ENCODE data around the gene ZFPM1.
"Not testable (repeated sequence)": the region's sequence is repeated elsewhere in the genome, so short reads cannot be mapped to it uniquely, and the experiment has no call there.

The ZFPM1 gene

DNA sequence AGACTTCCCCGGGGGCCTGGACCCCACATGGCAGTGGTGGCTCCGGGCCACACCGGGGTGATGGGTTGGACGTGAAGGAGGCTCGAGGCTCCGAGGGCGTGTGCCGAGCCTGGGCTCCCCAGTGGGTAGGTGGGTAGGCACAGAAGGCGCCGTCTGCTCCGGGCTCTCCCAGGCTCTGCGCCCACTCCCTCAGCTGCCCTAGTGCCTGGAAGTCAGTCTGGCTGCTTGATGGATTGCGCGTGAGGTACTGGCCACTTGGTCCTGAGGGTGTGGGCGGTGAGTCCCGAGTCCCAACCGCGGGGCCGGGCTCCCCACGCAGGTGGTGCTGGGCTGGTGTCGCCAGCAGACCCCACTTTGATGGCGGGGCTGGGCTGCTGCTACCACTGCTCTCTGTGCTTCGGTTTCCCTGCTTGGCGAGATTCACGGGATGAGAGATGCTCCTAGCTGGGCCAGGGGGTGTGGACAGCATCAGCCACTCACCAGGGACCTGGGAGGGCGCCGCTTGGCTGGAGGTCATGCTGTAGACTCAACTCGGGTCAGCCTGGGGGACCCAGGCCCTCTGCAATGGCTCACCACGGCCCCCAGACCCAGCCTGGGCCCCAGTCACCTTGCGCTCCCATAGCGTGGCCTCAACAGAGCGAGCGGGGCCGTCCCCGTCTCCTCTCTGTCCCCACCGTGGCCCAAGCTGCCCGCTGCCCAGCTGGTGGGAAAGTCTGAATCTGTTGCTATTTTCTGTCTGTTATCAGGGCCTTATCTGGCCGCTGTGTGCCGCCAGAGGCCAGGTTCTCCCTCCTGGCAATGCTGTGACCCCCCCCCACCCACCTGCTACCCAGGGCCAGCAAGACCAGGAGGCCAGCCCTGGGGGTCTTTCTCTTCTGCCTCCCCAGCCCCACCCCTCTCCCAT, 26.1 kb downstream of the ZFPM1 start:
- DNase-seq (ENCODE audit: insufficient read length, low spot score) (no peak), FAIRE-seq (no peak)

DNA sequence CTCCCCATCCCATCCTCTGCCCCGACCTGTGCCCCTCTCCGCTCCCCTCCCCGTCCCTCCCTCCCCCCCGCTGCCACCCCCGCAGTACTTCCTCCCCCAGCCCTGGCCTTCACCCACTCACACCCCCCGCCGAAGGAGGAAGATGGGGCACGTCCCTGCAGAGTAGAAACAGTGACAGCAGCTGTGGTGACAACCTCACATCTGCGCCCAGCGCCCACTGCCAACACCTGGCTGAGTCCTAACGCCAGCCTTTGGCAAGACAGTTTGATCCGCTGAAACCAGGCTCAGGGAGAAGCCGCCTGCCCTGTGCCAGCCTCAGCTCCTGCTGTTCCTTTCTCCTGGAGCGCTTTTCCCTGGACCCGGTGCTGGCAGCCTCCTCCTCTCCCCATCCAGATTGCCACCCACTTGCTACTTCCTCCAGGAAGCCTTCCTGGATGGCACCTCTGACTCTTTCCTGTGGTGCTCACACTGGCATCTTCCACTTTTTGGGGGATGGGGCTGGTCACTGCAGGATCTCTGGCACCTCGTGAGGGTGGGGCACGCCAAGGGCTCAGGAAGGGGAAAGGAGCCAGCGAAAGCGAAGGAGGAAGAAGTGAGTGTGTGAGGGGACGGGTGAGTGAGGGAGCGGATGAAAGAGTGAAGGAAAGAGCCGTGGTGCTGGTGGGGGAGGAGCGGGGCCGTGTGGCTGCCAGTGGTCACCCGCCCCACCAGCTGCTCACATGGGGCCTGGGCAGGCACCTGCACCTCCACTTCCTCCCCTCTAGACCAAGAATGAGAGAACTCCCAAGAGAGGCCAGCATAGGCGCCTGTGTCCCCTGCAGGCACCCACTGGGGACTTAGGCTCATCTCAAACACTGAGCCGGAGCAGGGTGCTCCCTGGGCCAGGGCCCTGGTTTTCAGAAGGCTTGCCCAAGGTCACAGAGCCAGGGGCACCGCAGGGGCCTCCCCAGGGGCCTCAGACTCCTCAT, 27.0 kb downstream of the ZFPM1 start:
- FAIRE-seq, result no peak
- no peak for DNase-seq (ENCODE audit: insufficient read length, low spot score)

DNA sequence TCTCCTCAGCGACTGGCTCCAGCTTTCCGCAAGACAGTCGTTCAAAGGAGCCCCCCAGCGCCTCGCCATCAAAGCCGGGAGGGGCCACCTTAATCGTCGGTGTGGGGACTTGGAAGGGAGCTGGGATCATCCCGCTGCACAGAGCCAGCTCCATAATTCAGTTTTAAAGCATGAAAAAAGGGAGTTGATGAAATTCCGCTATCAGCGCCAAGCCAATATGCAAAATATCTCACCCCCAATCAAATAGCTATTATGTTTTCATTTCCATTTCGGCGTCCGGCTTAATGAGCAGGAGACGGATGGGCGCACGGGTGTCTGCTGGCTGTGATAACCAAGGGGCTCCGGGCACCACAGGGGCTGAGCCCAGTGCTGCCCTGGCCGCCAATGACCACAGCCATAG, 27.7 kb downstream of the ZFPM1 start:
- no peak for DNase-seq (ENCODE audit: insufficient read length, low spot score)
- FAIRE-seq, result no peak

DNA sequence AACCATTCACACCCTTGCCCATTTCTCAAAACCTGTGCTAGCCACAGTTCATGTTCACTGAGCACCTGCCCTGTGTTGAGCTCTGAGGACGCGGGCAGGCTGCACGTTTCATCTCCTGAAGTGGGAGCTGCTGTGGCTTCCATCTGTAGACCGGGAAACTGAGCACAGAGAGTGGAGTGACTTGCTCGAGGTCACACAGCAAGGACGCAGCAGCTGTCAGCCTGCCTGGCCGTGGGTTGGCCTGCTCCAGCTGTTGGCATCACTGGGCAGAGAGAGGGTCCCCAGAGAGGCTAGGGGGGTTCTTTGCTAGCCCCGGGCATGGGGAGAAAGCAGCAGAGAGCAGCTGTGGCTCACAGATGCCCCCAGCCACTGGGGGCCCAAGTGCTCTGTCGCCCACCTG, 28.8 kb downstream of the ZFPM1 start:
- FAIRE-seq (no peak), DNase-seq (ENCODE audit: insufficient read length, low spot score) (no peak)

DNA sequence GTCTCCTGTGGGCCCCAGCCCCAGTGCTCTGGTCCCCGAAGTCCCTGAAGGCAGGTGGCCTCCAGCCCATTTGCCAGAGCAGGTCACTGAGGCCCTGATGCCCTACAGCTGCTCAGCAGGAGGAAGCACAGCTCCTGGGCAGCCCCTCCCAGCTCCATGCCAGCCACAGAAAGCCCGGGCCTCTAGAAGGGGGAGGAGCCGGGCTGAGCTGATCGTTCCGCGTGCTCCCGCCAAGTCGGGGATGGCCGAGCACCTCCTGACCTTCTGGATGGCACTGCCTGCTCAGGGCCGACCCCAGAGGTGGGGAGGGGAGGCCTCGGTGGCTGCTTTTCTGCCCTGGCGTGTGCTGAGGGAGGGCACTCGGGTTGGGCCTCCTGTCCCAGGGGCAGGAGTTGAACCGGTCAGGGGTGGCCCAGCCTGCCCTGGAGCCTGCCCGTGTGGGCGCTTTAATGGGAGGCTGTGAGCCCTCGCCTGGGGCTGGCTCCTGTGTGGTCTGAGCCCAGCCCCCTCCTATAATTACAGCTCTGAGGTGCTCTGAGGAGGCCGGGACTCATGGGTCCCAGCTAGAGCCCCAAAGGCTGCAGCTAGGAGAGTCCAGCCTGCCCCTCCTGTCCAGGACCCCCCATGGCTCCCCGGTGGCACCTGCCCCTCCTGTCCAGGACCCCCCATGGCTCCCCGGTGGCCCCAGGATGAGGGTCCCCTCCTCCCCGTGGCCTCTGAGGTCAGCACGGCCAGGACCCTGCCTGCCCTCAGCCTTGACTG, 29.7 kb downstream of the ZFPM1 start:
- DNase-seq (ENCODE audit: insufficient read length, low spot score) (no peak), FAIRE-seq (no peak)

DNA sequence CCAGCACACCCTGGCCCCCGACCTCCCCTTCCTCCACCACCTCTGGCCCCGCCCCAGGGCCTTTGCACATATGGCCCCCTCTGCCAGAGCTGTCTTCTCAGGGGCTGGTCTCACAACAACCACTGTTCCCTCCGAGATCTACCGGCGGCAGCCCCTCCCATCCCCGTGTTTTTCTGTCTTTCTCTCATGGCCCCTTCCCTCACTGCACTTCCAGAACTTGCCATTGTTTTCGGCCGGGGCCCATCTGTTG, 30.2 kb downstream of the ZFPM1 start:
- FAIRE-seq, result no peak

DNA sequence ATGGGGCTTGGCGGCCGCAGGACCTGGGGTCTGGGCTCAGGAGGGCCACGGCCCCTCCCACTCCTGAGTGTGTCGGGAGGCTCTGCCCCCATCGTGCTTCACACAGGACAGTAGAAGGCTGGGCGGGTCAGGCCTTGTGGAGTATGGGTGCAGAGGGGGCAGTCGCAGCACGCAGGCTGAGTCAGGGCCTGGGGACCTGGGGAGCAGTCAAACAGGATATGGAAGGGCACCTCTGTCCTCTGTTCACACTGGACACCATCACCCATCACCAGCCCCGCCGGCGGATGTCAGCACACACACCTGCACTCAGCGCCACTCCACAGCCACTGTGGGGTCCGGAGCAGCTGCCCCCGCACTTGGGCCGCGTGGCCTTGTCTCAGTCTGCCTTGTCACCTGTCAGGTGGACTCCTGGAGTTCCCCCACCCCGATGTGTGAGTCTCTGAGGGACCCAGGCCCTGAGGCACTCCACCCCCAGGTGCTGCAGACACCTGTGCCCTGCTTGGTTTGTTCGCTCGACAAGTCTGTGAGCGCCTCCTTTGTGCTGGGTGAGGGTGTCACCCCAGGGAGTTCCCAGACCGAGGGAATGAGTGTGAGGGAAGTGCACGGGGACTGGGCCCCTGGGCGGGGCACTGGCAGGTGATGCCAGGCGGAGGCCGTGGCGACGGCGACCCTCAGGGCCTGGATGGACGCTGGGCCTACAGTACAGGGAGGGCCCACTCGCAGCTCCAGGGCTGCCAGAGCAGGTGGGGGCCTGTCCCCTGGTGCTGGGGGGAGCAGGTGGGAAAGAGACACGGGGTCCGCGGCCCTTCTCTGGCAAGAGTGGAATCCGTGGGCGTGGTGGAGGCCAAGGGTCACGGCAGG, 31.7 kb downstream of the ZFPM1 start:
- DNase-seq (ENCODE audit: insufficient read length, low spot score) (no peak), FAIRE-seq (no peak)

More for the DNA sequence above, 30.2 kb downstream of the ZFPM1 start:
- DNase-seq (ENCODE audit: insufficient read length, low spot score), result no peak

DNA sequence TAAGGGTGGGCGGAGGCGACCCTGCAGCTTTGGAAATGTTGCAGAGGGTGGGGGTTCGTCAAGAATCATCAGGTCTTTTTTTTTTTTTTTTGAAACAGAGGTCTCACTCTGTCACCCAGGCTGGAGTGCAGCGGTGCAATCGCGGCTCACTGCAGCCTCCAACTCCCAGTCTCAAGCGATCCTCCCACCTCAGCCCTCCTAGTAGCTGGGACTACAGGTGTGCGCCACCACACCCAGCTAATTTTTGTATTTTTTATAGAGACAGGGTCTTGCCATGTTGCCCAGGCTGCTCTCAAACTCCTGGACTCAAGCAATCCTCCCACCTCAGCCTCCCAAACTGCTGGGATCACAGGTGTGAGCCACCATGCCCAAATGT, 32.3 kb downstream of the ZFPM1 start:
- DNase-seq (ENCODE audit: insufficient read length, low spot score); FAIRE-seq: not testable (repeated sequence)

DNA sequence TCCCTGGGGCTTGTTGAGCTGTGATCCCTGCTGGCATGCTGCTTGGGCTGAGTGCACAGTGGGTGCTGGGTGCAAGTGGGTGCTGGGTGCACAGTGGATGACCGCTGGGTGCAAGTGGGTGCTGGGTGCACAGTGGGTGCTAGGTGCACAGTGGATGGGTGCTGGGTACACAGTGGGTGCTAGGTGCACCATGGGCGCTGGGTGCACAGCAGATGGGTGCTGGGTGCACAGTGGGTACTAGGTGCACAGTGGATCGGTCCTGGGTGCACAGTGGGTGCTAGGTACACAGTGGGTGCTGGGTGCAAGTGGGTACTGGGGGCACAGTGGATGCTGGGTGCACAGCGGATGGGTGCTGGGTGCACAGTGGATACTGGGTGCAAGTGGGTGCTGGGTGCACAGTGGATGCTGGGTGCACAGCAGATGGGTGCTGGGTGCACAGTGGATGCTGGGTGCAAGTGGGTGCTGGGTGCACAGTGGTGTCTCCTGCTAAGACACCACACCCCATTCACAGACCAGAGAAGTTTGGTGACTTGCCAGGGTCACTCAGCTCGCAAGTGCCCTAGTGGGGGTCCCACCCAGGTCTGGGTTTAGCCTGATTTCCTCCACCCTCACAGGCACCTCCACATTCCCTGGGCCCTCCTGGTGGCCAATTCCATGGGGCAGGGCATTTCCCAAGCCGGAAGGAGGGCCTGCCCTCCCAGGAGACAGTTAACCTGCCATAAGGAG, 33.5 kb downstream of the ZFPM1 start:
- FAIRE-seq (no peak), DNase-seq (ENCODE audit: insufficient read length, low spot score) (no peak)

DNA sequence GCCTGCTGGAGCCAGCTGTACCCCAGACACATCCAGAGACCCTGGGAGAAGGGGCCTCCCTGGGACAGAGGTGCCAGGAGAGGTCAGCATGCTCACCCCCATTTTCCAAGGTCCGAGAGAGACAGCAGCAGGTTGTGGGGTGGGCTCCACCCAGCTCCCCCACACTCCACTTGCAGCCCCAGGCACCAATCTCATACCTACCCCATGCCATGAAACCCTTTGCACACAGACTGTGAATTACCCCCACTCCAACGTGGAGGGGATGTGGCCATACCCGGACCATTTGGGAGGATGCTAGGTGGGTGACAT, 34.0 kb downstream of the ZFPM1 start:
- FAIRE-seq (no peak), DNase-seq (ENCODE audit: insufficient read length, low spot score) (no peak)

DNA sequence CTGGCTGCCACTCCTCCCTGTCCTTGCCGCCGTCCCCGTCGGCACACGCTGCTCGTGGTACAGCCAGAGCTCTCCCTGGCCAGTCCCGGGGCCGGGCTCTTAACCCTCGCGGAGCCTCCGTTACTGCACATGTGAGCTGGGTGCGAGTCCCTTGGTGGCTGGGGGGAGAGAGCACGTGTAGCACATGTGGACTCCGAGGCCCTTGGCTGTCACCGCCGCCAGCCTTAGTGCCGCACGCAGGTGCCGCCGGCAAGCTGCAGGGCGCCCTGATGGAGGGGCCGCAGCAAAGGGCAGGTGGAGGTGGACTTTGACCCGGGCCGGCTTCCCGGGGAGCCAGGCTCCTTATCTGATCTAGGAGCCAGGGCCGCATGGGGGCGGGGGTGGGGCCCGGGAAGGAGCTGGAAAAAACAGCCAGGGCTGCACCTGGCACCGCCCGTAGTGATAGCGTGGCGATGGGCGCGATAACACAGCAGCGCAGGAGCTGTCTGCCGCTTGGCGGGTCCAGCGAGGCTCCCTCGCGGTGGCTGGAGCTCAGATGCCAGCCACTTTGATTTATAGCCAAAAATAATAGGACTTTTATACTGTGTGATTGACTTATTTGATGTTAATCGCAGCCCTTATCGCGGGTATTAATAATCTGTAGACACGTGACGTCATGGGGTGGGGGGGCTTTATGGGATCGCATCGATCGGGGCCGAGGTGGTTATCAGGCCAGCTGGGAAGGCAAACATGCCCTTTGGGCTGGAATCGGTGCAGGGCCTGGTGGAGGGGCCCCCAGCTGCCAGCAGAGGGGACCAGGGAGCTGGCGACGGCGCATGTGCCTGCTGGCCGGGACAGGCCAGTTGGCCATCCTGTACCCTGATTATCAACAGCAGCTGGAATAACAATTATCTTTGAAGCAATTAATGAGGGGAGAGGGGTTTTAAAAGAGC, 35.1 kb downstream of the ZFPM1 start:
- DNase-seq (ENCODE audit: insufficient read length, low spot score), result no peak
- FAIRE-seq, result no peak

DNA sequence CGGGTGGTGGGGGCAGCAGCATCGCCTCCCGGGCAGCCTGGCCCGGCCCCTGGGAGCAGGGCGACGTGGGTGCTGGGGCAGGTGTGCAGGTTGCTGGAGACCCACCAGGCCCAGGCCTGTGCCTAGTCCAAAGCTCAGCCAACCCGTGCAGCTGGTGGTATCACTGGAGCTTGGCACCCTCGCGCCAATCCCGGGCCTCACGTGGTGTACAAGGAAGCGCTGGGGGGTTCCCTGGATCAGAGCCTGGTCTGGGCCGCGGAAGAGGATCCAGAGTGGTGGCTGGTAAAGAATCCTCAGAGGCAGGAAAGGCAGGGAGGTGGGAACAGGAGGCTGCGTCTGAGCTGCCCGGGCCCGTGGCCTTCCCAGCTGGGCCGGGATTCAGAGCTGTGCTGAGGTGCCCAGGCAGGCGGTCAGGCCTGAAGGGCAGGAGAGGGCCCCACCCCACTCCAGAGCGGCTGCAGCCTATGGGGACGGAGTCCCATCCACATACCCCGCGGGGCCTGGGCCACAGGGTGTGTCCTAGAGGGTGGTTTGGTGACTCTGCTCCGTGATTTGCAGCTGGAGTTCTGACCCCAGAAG, 36.2 kb downstream of the ZFPM1 start:
- no peak for FAIRE-seq

DNA sequence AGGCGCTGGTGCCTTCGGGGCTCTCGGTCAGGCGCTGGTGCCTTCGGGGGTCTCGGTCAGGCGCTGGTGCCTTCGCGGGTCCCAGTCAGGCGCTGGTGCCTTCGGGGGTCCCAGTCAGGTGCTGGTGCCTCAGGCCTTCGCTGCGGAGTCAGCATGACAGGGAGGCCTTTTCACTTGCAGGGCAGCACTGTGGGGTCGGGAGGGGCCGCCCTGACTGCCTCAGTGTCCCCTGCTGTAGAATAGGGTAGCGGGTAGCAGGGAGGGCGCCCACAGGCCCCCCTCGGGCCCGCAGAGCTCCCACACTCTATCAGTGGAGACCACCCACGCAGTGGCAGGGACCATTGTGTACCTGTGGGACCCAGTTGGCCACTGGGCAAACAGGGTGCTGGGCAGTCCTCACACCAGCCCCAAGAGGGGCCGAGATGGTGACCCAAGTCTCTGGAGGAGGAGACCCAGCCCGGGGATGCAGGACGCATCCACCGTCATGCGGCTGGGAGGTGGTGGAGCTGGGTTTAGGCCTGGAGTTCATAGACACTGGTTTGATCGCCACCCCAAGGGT, 38.0 kb downstream of the ZFPM1 start:
- DNase-seq (ENCODE audit: insufficient read length, low spot score) (no peak), FAIRE-seq (no peak)

More for the DNA sequence above, 36.2 kb downstream of the ZFPM1 start:
- no peak for DNase-seq (ENCODE audit: insufficient read length, low spot score)

DNA sequence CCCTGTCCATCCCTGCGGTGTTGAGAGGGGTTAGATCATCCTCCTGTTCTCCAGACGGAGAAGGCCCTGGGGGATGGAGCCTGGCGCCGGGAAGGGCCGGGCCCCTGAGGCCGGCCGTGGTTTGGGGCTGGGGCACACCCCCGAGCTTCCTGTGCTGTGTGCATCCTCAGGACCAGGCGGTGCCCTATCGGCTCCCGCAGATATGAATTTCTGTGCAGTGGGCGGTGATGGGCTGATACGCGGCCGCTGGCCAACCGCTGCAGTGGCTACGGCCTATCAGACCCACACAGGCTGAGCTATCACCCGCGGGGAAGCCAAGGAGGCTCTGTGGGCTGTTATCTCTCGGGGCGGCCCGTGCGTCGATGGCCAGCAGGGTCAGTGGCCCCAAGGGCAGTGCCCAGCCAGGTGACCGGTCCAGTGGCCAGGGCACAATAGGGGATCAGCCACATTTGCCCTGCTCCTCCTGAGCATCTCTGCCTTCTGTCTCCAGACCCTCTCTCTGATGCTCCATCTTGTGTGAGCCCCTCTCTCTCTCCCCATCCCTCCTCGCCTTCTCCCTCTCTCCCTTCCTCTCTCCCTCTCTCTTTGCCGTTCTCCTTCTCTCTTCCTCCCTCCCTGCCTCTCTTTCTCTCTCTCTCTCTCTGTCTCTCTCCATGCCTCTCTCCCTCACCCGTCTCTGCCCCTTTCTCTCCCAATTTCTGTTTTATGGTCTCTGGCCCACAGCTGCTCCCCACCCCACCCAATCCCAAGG, 38.7 kb downstream of the ZFPM1 start:
- FAIRE-seq, result no peak
- DNase-seq (ENCODE audit: insufficient read length, low spot score), result no peak

DNA sequence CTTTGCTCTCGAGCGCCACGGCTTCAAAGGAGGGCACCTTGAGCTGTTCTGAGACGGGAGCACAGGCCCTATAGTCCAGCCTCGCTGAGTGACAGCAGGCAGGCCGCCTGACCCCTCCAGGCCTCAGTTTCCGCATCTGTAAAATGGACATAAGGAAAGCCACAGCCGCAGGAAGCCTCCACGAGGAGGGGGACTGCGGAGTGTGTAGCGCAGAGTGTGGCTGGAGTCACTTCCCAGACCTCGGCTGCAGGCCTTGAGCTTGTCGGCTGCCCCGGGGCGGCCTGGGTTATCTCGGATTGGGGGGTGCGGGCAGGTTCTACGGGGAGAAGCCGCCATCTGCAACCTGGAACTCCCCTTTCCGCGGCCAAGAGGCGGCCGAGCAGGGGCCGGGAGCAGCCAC, 40.8 kb downstream of the ZFPM1 start:
- DNase-seq (ENCODE audit: insufficient read length, low spot score) (no peak), FAIRE-seq (no peak)

DNA sequence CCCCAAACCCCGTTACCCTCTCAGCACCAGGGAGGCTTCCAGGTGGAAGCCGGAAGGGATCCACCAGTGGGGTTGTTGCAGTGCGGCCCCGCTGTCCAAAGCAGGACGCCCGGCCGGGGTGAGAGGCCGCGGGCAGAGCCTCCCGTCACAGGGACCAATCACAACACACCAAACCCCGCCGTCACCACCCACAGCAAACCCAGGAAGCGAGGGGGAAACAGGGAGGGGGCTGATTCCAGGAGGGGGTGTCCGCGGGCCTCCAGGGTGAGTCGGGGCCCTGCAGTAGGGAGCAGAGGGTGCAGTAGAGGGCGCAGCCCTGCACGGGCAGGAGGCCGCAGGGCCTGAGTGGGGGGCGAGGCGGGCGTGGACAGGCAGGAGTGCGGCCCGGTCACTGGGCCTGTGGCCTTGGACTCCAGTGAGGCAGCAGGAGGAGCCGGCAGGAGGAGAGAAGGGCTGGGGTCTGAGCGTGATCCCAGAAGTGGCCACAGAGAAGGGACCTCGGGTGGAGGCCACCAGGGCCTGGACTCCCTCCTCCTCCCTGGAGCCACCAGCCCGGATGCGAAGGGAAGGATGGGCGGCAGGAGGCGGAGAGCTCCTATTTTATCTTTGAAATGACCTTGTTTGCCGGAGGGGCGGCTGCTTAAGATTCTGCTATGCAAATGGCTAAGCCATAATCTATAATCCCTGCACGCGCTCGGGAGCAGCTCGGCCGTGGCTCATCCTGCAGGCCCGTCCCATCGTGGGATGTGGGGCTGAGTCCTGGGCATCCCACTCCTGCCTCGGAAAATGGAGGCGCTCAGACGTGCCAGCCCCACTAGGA, 41.5 kb downstream of the ZFPM1 start:
- FAIRE-seq (no peak), DNase-seq (ENCODE audit: insufficient read length, low spot score) (no peak)

Data from HTR-8/SVneo (cell line).